Measurements from ENCODE around the gene IL31RA. TPM values are rescaled to one million over a fixed set of nuclear protein-coding genes. Genes with fewer than 3 reads are reported as not detected.

Gene IL31RA
- total and polyA plus RNA-seq, 2 of the 13 experiments (the other 11 are each of a cell fraction or from before 2014, with no cell fraction given): not detected

DNA sequence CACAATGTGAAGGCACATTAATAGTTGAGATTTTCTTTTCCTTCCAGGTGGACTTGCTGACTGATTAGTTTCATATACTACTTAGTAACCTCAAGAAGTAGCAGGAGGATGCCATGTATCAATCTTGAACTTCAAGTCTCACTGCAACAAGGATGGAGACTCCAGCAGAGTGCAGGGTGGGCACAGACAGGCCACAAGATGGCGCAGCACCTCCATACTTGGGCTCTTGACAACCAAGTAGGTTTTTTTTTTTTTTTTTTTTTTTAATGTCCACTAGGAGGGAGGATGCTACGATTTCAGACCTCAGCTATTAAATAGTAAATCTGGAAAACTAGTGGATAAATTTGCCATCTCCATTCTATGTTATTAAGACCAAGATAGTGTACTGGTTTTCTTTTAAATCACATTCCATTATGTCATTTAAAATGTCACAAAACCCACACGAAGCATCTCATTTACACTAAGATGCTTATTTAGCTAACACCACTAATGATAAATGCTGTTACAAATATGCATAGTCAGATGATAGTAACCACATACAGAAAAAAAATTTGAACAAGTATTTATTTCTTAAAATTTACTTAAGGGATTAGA lies 85.0 kb downstream of the IL31RA start (continued):
- TF ChIP-seq, protein P1, sequence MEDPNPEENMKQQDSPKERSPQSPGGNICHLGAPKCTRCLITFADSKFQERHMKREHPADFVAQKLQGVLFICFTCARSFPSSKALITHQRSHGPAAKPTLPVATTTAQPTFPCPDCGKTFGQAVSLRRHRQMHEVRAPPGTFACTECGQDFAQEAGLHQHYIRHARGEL (CRISPR knock-in tag; IDR thresholded peaks at IDR 0.05): no peak
- 0 out of 2 replicates have a peak, but pooled peaks have one; percentile 24 for TF ChIP-seq ZMYM4 (CRISPR knock-in tag; IDR thresholded peaks at IDR 0.05)
- TF ChIP-seq HOXD1 (CRISPR knock-in tag; IDR thresholded peaks at IDR 0.05): no peak
- TF ChIP-seq, protein P2, sequence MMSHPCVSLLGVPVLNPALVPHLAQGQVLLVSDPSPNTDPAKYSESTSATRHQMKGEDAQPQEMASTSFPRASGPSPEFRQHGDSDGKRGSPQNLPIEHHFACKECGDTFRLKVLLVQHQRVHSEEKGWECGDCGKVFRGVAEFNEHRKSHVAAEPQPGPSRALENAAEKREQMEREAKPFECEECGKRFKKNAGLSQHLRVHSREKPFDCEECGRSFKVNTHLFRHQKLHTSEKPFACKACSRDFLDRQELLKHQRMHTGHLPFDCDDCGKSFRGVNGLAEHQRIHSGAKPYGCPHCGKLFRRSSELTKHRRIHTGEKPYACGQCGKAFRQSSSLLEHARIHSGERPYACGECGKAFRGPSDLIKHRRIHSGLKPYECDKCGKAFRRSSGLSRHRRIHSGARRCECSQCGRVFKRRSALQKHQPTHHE (CRISPR knock-in tag; IDR thresholded peaks at IDR 0.05; ENCODE audit: borderline replicate concordance): no peak
- TF ChIP-seq ZNF367 (CRISPR knock-in tag; IDR thresholded peaks at IDR 0.05; ENCODE audit: borderline replicate concordance): no peak
- no peak for TF ChIP-seq CCDC6 (CRISPR knock-in tag; IDR thresholded peaks at IDR 0.05)
- TF ChIP-seq, protein P3, sequence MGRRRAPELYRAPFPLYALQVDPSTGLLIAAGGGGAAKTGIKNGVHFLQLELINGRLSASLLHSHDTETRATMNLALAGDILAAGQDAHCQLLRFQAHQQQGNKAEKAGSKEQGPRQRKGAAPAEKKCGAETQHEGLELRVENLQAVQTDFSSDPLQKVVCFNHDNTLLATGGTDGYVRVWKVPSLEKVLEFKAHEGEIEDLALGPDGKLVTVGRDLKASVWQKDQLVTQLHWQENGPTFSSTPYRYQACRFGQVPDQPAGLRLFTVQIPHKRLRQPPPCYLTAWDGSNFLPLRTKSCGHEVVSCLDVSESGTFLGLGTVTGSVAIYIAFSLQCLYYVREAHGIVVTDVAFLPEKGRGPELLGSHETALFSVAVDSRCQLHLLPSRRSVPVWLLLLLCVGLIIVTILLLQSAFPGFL (CRISPR knock-in tag; IDR thresholded peaks at IDR 0.05): no peak
- no peak for TF ChIP-seq ZMAT3 (CRISPR knock-in tag; conservative IDR thresholded peaks at IDR 0.05)
- no peak for TF ChIP-seq BCL6 (CRISPR knock-in tag; IDR thresholded peaks at IDR 0.05)
- no peak for TF ChIP-seq ZNF7 (CRISPR knock-in tag; IDR thresholded peaks at IDR 0.05)
- TF ChIP-seq REL (CRISPR knock-in tag; conservative IDR thresholded peaks at IDR 0.05): no peak
- no peak for TF ChIP-seq CC2D1A (CRISPR knock-in tag; IDR thresholded peaks at IDR 0.05)
- TF ChIP-seq SMC3 (IDR thresholded peaks at IDR 0.05; ENCODE audit: low read length): peak; percentile 92
- no peak for TF ChIP-seq TMF1 (CRISPR knock-in tag; IDR thresholded peaks at IDR 0.05; ENCODE audit: low read depth)
- no peak for TF ChIP-seq MEF2D (CRISPR knock-in tag; IDR thresholded peaks at IDR 0.05)
- no peak for TF ChIP-seq ZNF572 (CRISPR knock-in tag; IDR thresholded peaks at IDR 0.05)
- no peak for TF ChIP-seq TRIM24 (CRISPR knock-in tag; IDR thresholded peaks at IDR 0.05)
- no peak for TF ChIP-seq SOX6 (IDR thresholded peaks at IDR 0.05)
- peak; percentile 25; the same call in 1 of the 2 replicates for TF ChIP-seq SOX6 (CRISPR knock-in tag; IDR thresholded peaks at IDR 0.05)
- TF ChIP-seq, protein P4, sequence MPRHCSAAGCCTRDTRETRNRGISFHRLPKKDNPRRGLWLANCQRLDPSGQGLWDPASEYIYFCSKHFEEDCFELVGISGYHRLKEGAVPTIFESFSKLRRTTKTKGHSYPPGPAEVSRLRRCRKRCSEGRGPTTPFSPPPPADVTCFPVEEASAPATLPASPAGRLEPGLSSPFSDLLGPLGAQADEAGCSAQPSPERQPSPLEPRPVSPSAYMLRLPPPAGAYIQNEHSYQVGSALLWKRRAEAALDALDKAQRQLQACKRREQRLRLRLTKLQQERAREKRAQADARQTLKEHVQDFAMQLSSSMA (CRISPR knock-in tag; IDR thresholded peaks at IDR 0.05): no peak

Data from HepG2 (cell line).